A549 (cell line): ENCODE data around the gene POLR1B.

ENCODE experiments used
- CTCF ChIP-seq: fragments of >200 bp; sonication (Bioruptor Twin); formaldehyde crosslinking; IDR thresholded peaks from 3 replicates; pipeline ENCODE4 v1.5.1; 2016
- NFE2L2 ChIP-seq: fragments of 150-350 bp; conservative IDR thresholded peaks from 2 replicates; pipeline ENCODE4 v1.6.1; 2014; ENCODE audit warnings: low read length
- POLR2A ChIP-seq: IDR thresholded peaks from 2 replicates; pipeline ENCODE4 v1.6.1; 2012; ENCODE audit warnings: mild to moderate bottlenecking, low read length
- ZFP36 ChIP-seq: fragments of 450-650 bp; IDR thresholded peaks from 2 replicates; pipeline ENCODE4 v1.6.1; 2014; ENCODE audit warnings: borderline replicate concordance; ENCODE audit not compliant: partially characterized antibody
- TF ChIP-seq, protein P1 (sequence below): IDR thresholded peaks from 2 replicates; pipeline ENCODE4 v1.6.1; 2012

GRCh38 chr2:112529757-112530156 is 12.5 kb upstream of the POLR1B start:
- TF ChIP-seq CTCF (no peak), NFE2L2 (no peak), POLR2A (no peak), ZFP36 (no peak)
- TF ChIP-seq, protein P1, sequence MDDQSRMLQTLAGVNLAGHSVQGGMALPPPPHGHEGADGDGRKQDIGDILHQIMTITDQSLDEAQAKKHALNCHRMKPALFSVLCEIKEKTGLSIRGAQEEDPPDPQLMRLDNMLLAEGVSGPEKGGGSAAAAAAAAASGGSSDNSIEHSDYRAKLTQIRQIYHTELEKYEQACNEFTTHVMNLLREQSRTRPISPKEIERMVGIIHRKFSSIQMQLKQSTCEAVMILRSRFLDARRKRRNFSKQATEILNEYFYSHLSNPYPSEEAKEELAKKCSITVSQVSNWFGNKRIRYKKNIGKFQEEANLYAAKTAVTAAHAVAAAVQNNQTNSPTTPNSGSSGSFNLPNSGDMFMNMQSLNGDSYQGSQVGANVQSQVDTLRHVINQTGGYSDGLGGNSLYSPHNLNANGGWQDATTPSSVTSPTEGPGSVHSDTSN: no peak
